Activated CD4-positive, alpha-beta T cell treated with anti-CD3 and anti-CD28 coated beads, Interleukin-2, amount 10 ng/mL, durations not matched to agents 24 days and 14 days (primary cell): ENCODE measurements around the gene TERT. TPM values are rescaled to one million over a fixed set of nuclear protein-coding genes. Genes with fewer than 3 reads are reported as not detected.

Source experiments
- DNase-seq: peaks from one replicate; pipeline ENCODE4 v3.0.0; 2022
- H3K27ac Mint-ChIP-seq: one replicate; pipeline ENCODE4 v1.8.0; 2022; ENCODE audit warnings: mild to moderate bottlenecking, mixed read lengths
- H3K27me3 Mint-ChIP-seq: one replicate; pipeline ENCODE4 v1.8.0; 2022; ENCODE audit warnings: mixed read lengths
- H3K36me3 Mint-ChIP-seq: one replicate; pipeline ENCODE4 v1.8.0; 2022; ENCODE audit warnings: low read depth, mild to moderate bottlenecking, mixed read lengths
- H3K4me1 Mint-ChIP-seq: one replicate; pipeline ENCODE4 v1.8.0; 2021; ENCODE audit warnings: mixed read lengths
- H3K4me3 Mint-ChIP-seq: one replicate; pipeline ENCODE4 v1.8.0; 2022; ENCODE audit warnings: mild to moderate bottlenecking, moderate library complexity, mixed read lengths
- H3K9me3 Mint-ChIP-seq: one replicate; pipeline ENCODE4 v1.8.0; 2021; ENCODE audit warnings: mixed read lengths
- intact Hi-C: fragments of 100-400 bp; cut with micrococcal nuclease; formaldehyde crosslinking; loops from one replicate; pipeline ENCODE4 v1.15.1; 2023
- total RNA-seq: library from RNA; stranded (reverse); gene quantifications from 2 replicates; pipeline ENCODE4 v1.2.3, GENCODE V29; 2022

The TERT gene
- total RNA-seq, 1 donor from 2014 or later: 16.8 TPM

DNA sequence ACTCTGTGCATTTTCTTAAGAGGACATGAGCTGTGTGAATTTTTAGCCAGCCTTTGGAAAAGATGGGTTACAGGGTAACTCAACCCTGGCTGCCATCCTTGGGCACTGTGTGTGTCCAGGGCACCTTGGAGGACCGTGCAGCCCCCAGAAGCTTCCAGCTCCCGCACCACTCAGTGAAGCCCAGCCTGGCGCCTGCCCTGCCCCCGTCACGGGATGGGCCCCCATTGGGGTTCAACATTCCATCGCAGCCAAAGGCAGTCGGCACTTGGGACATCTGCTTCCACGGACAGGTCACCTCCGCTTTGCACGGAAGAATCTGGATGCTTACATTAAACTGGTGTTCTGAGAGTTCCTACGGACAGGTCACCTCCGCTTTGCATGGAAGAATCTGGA is 71.6 kb downstream of the TERT start:
- no peak for DNase-seq
- no peaks in the 10 kb centered on the region for H3K9me3 Mint-ChIP-seq
- no peaks in the 10 kb centered on the region for H3K4me1 Mint-ChIP-seq
- no peak overlapping the region for H3K4me3 Mint-ChIP-seq
- intact Hi-C loops: no loop called here
- no peaks in the 10 kb centered on the region for H3K36me3 Mint-ChIP-seq
- H3K27ac Mint-ChIP-seq: no peak overlapping the region
- peaks cover 1% of the 10 kb centered on the region for H3K27me3 Mint-ChIP-seq

- no peak for DNase-seq
- intact Hi-C loops: no loop called here
- no peak overlapping the region for H3K4me3 Mint-ChIP-seq
- H3K4me1 Mint-ChIP-seq: no peaks in the 10 kb centered on the region
- H3K27me3 Mint-ChIP-seq: no peaks in the 10 kb centered on the region
- H3K9me3 Mint-ChIP-seq: no peaks in the 10 kb centered on the region
- no peaks in the 10 kb centered on the region for H3K36me3 Mint-ChIP-seq
- no peak overlapping the region for H3K27ac Mint-ChIP-seq
Measured at GRCh38 chr5:1222621-1223277, 72.1 kb downstream of the TERT start.

DNA sequence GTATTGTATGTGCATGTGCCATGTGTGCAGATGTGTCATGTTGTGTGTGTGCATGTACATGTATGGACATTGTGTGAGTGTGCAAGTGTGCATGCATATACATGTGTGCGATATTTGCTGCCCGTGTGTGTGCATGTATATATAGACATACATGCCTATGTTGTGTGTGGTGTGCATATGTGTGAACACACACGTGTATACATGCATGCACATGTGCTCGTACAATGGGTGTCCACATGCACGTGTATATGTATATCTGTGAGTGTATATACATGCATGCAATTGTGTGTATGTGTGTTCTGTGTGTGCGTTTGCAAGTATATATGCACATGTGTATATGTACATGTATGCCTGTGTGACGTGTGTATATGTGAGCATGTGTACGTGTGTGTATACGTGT is 72.7 kb downstream of the TERT start:
- Mint-ChIP-seq H3K36me3 (no peaks in the 10 kb centered on the region), H3K4me3 (no peak overlapping the region), H3K27me3 (no peaks in the 10 kb centered on the region), H3K4me1 (no peaks in the 10 kb centered on the region), H3K9me3 (no peaks in the 10 kb centered on the region), H3K27ac (no peak overlapping the region)
- intact Hi-C loops: no loop called here
- DNase-seq: no peak

GRCh38 chr5:1221721-1222120 is 73.1 kb downstream of the TERT start:
- Mint-ChIP-seq H3K27ac (no peak overlapping the region), H3K4me1 (no peaks in the 10 kb centered on the region), H3K36me3 (no peaks in the 10 kb centered on the region), H3K27me3 (no peaks in the 10 kb centered on the region), H3K4me3 (no peak overlapping the region), H3K9me3 (no peaks in the 10 kb centered on the region)
- no peak for DNase-seq
- intact Hi-C loops: no loop called here

DNA sequence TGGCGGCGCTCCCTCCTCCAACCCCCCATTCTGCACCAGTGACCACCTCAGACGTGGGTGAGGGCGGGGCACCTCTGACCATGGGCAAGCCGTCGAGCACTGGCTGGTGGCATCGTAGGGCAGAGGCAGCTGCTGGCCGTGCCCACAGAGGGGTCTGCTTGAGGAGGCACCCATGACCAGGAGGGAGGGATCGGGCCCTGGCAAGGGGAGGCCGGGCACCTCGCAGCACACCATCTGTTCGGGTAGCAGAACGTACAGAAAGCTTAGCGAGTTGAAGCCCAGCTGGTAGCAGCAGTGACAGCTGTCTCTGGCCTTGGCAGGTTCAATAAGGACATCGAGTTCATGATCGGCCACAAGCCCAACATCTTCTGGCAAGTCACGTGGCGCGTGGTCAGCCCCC is 74.0 kb downstream of the TERT start:
- H3K36me3 Mint-ChIP-seq: no peaks in the 10 kb centered on the region
- H3K27ac Mint-ChIP-seq: no peak overlapping the region
- intact Hi-C loops: no loop called here
- DNase-seq: no peak
- no peaks in the 10 kb centered on the region for H3K4me1 Mint-ChIP-seq
- H3K27me3 Mint-ChIP-seq: no peaks in the 10 kb centered on the region
- H3K4me3 Mint-ChIP-seq: no peak overlapping the region
- no peaks in the 10 kb centered on the region for H3K9me3 Mint-ChIP-seq

- Mint-ChIP-seq H3K4me3 (no peak overlapping the region), H3K4me1 (no peaks in the 10 kb centered on the region), H3K27me3 (no peaks in the 10 kb centered on the region), H3K36me3 (no peaks in the 10 kb centered on the region), H3K9me3 (no peaks in the 10 kb centered on the region), H3K27ac (no peak overlapping the region)
- DNase-seq: no peak
- intact Hi-C loops: no loop called here
Measured at GRCh38 chr5:1220351-1220750, 74.5 kb downstream of the TERT start.

GRCh38 chr5:1219768-1220100 is 75.1 kb downstream of the TERT start:
- Mint-ChIP-seq H3K27ac (no peak overlapping the region), H3K4me1 (no peaks in the 10 kb centered on the region), H3K36me3 (no peaks in the 10 kb centered on the region), H3K27me3 (no peaks in the 10 kb centered on the region), H3K4me3 (no peak overlapping the region), H3K9me3 (no peaks in the 10 kb centered on the region)
- no peak for DNase-seq
- intact Hi-C loops: no loop called here

DNA sequence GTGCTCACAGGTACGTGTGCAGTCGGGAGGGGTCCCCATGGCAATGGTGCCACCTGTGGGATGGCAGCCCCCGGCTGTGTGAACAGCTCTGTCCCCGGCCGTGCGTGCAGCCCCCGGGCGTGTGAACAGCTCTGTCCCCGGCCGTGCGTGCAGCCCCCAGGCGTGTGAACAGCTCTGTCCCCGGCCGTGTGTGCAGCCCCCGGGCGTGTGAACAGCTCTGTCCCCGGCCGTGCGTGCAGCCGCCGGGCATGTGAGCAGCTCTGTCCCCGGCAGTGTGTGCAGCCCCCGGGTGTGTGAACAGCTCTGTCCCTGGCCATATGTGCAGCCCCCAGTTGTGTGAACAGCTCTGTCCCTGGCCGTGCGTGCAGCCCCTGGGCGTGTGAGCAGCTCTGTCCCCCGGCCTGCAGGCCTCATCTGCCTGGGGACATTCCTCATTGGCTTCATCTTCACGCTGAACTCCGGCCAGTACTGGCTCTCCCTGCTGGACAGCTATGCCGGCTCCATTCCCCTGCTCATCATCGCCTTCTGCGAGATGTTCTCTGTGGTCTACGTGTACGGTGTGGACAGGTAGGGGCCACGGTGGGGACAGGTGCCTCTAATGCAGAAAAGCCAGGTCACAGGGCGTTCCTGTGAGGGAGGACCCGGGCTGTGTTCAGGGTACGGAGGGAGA is 75.6 kb downstream of the TERT start:
- no peaks in the 10 kb centered on the region for H3K27me3 Mint-ChIP-seq

GRCh38 chr5:1218351-1219080 is 76.4 kb downstream of the TERT start:
- Mint-ChIP-seq H3K4me3 (no peak overlapping the region), H3K36me3 (no peaks in the 10 kb centered on the region), H3K9me3 (no peaks in the 10 kb centered on the region), H3K27me3 (no peaks in the 10 kb centered on the region), H3K4me1 (no peaks in the 10 kb centered on the region), H3K27ac (no peak overlapping the region)
- intact Hi-C loops: no loop called here
- no peak for DNase-seq

More for the DNA sequence above, 75.6 kb downstream of the TERT start:
- no peaks in the 10 kb centered on the region for H3K9me3 Mint-ChIP-seq
- H3K4me3 Mint-ChIP-seq: no peak overlapping the region
- intact Hi-C loops: no loop called here
- no peaks in the 10 kb centered on the region for H3K36me3 Mint-ChIP-seq
- no peak for DNase-seq
- H3K27ac Mint-ChIP-seq: no peak overlapping the region
- no peaks in the 10 kb centered on the region for H3K4me1 Mint-ChIP-seq

DNA sequence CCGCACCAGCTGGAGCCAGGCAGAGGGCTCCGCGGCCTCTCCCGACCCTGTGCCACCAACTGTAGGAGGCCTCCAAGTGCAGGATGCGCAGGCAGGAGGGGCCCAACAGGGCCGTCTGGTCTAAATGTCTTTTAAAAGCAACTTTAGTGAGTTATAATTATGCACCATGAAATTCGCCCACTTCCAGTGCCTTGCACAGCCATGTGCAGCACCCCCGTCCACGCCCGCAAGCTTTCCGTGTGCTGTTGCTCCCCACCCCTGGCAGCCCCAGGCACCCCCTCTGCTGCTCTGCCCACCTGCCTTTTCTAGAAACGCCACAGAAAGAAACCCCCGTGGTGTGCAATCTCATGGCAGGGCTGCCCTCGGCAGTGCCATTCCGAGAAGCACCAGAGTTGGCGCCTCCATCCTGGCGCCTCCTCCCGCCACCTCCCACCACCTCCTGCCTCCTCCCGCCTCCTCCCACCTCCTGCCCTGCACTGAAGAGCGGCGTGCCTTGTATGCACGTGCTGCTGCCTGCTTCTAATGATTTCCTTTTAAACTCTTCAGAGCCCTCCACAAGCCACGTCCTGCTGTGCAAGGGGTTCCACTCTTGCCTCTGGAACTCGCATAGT is 77.2 kb downstream of the TERT start:
- Mint-ChIP-seq H3K27ac (no peak overlapping the region), H3K4me3 (no peak overlapping the region), H3K27me3 (no peaks in the 10 kb centered on the region), H3K9me3 (no peaks in the 10 kb centered on the region), H3K36me3 (no peaks in the 10 kb centered on the region), H3K4me1 (no peaks in the 10 kb centered on the region)
- no peak for DNase-seq
- intact Hi-C loops: no loop called here

GRCh38 chr5:1216918-1217295 is 78.0 kb downstream of the TERT start:
- no peak for DNase-seq
- Mint-ChIP-seq H3K27ac (no peak overlapping the region), H3K4me3 (no peak overlapping the region), H3K27me3 (no peaks in the 10 kb centered on the region), H3K36me3 (no peaks in the 10 kb centered on the region), H3K4me1 (no peaks in the 10 kb centered on the region), H3K9me3 (no peaks in the 10 kb centered on the region)
- intact Hi-C loops: no loop called here

GRCh38 chr5:1216211-1216917 is 78.5 kb downstream of the TERT start:
- no peak overlapping the region for H3K4me3 Mint-ChIP-seq
- no peaks in the 10 kb centered on the region for H3K9me3 Mint-ChIP-seq
- no peaks in the 10 kb centered on the region for H3K4me1 Mint-ChIP-seq
- H3K27me3 Mint-ChIP-seq: no peaks in the 10 kb centered on the region
- intact Hi-C loops: no loop called here
- no peak overlapping the region for H3K27ac Mint-ChIP-seq
- H3K36me3 Mint-ChIP-seq: no peaks in the 10 kb centered on the region
- no peak for DNase-seq

- intact Hi-C loops: no loop called here
Measured at GRCh38 chr5:1215320-1216096, 79.4 kb downstream of the TERT start.

More at GRCh38 chr5:1215320-1216096, 79.4 kb downstream of the TERT start:
- H3K9me3 Mint-ChIP-seq: no peaks in the 10 kb centered on the region
- no peak for DNase-seq
- H3K4me1 Mint-ChIP-seq: no peaks in the 10 kb centered on the region
- no peak overlapping the region for H3K4me3 Mint-ChIP-seq
- no peaks in the 10 kb centered on the region for H3K27me3 Mint-ChIP-seq
- H3K36me3 Mint-ChIP-seq: no peaks in the 10 kb centered on the region
- H3K27ac Mint-ChIP-seq: no peak overlapping the region
